Measurements from ENCODE around the gene RAPH1.

DNA sequence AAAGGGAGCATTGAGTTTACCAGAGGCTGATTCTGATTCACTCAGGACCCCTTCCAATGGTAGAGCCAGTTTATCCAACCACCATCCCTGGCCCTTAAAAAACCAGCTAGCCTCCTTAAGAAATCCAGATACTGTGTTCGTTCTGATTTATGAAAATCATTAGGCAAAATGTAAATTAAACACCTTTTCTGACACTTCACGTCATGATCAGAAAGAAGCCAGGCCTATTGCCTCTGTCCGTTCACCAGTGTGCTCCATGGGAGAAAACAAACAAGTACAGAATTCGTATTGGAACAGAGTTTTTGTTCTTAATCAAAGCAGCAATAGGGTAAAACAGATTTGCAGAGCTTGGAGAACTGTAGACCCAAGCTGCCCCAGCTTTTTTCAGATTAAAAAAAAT is 31.1 kb upstream of the RAPH1 start:
- TF ChIP-seq, protein P1, sequence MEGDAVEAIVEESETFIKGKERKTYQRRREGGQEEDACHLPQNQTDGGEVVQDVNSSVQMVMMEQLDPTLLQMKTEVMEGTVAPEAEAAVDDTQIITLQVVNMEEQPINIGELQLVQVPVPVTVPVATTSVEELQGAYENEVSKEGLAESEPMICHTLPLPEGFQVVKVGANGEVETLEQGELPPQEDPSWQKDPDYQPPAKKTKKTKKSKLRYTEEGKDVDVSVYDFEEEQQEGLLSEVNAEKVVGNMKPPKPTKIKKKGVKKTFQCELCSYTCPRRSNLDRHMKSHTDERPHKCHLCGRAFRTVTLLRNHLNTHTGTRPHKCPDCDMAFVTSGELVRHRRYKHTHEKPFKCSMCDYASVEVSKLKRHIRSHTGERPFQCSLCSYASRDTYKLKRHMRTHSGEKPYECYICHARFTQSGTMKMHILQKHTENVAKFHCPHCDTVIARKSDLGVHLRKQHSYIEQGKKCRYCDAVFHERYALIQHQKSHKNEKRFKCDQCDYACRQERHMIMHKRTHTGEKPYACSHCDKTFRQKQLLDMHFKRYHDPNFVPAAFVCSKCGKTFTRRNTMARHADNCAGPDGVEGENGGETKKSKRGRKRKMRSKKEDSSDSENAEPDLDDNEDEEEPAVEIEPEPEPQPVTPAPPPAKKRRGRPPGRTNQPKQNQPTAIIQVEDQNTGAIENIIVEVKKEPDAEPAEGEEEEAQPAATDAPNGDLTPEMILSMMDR (tag by site-specific recombination; IDR thresholded peaks at IDR 0.05), result no peak
- TF ChIP-seq RBAK (tag by site-specific recombination; IDR thresholded peaks at IDR 0.05), result no peak
- TF ChIP-seq, protein P2, sequence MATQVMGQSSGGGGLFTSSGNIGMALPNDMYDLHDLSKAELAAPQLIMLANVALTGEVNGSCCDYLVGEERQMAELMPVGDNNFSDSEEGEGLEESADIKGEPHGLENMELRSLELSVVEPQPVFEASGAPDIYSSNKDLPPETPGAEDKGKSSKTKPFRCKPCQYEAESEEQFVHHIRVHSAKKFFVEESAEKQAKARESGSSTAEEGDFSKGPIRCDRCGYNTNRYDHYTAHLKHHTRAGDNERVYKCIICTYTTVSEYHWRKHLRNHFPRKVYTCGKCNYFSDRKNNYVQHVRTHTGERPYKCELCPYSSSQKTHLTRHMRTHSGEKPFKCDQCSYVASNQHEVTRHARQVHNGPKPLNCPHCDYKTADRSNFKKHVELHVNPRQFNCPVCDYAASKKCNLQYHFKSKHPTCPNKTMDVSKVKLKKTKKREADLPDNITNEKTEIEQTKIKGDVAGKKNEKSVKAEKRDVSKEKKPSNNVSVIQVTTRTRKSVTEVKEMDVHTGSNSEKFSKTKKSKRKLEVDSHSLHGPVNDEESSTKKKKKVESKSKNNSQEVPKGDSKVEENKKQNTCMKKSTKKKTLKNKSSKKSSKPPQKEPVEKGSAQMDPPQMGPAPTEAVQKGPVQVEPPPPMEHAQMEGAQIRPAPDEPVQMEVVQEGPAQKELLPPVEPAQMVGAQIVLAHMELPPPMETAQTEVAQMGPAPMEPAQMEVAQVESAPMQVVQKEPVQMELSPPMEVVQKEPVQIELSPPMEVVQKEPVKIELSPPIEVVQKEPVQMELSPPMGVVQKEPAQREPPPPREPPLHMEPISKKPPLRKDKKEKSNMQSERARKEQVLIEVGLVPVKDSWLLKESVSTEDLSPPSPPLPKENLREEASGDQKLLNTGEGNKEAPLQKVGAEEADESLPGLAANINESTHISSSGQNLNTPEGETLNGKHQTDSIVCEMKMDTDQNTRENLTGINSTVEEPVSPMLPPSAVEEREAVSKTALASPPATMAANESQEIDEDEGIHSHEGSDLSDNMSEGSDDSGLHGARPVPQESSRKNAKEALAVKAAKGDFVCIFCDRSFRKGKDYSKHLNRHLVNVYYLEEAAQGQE (tag by site-specific recombination; IDR thresholded peaks at IDR 0.05), result no peak

All from HEK293 (cell line).